Fibroblast of pulmonary artery (primary cell): ENCODE results near the gene GTPBP6.
"Not testable (repeated sequence)": the region's sequence is repeated elsewhere in the genome, so short reads cannot be mapped to it uniquely, and the experiment has no call there.

Source experiments
- DNase-seq: peaks from one replicate; pipeline ENCODE4 v3.0.0-alpha.2; 2010; ENCODE audit warnings: low read depth
- H3K4me3 ChIP-seq: replicated peaks from 2 replicates; pipeline ENCODE4 v1.5.1; 2011; ENCODE audit warnings: low read depth, mild to moderate bottlenecking, control low read depth, low read length, moderate library complexity
- CTCF ChIP-seq: IDR thresholded peaks from 2 replicates; pipeline ENCODE4 v1.5.1; 2011; ENCODE audit warnings: mild to moderate bottlenecking, control low read depth, low read length, inconsistent platforms; ENCODE audit errors: missing control alignments

Gene GTPBP6

GRCh38 chrX:313546-313945, 5.0 kb downstream of the GTPBP6 start:
- TF ChIP-seq CTCF: no peak
- H3K4me3 ChIP-seq: no peak overlapping the region
- DNase-seq: no peak

- DNase-seq: no peak
- no peak overlapping the region for H3K4me3 ChIP-seq
- no peak for TF ChIP-seq CTCF
Measured at GRCh38 chrX:312621-313331, 5.8 kb downstream of the GTPBP6 start.

- H3K4me3 ChIP-seq: no peak overlapping the region
- TF ChIP-seq CTCF: no peak
- no peak for DNase-seq
Measured at GRCh38 chrX:311156-312129, 7.2 kb downstream of the GTPBP6 start.

- no peak overlapping the region for H3K4me3 ChIP-seq
- no peak for DNase-seq
- no peak for TF ChIP-seq CTCF
Measured at GRCh38 chrX:310621-311155, 7.9 kb downstream of the GTPBP6 start.

- H3K4me3 ChIP-seq: no peak overlapping the region
- no peak for DNase-seq
- no peak for TF ChIP-seq CTCF
Measured at GRCh38 chrX:308821-309520, 9.6 kb downstream of the GTPBP6 start.

GRCh38 chrX:307261-308111, 11.1 kb downstream of the GTPBP6 start:
- no peak for DNase-seq
- no peak for TF ChIP-seq CTCF
- H3K4me3 ChIP-seq: no peak overlapping the region

GRCh38 chrX:306614-307251, 11.9 kb downstream of the GTPBP6 start:
- DNase-seq, H3K4me3 ChIP-seq: not testable (repeated sequence)

GRCh38 chrX:305781-306613, 12.6 kb downstream of the GTPBP6 start:
- not testable (repeated sequence) for DNase-seq, H3K4me3 ChIP-seq
